T47D (cell line): ENCODE results near the gene ZNF860.
A peak's percentile ranks its signal among the peaks of the same experiment; 100 is the strongest.

Experiments
- DNase-seq, 2 experiments: peaks; one replicate each; pipeline versions ENCODE4 v3.0.0 to v3.0.0-alpha.2; 2011 to 2012; ENCODE audit warnings: low read depth in 1 of 2, low spot score in 1 of 2
- JUND ChIP-seq: IDR thresholded peaks from 2 replicates; pipeline ENCODE4 v1.6.1; 2012; ENCODE audit warnings: low read depth
- in situ Hi-C: cut with HindIII; loops from 2 replicates; pipeline ENCODE4 v1.10.0; 2016; ENCODE audit warnings: low sequenced_read_pairs, low pct_unique_long_range_greater_than_20kb

Gene ZNF860

DNA sequence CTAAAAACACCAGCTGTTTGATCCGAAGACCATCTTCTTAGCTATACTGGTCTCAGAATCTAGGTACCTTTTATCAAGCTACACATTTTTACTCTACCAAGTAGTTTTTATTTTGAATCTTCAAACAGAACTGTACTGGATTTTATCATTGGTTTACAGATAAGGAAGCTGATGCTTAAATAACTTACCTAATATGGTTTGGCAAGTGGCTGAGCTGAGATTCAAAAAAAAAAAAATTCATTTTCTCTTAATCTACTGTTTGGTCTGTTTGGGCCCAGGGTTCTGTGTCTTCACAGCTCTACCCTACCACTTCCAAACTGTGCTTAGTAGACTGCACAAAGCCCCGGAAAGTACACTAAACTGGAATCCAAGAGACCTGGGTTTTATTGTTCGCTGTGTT, 35.7 kb downstream of the ZNF860 start:
- no peak for DNase-seq
- in situ Hi-C loops = no loop called here
- no peak for TF ChIP-seq JUND

DNA sequence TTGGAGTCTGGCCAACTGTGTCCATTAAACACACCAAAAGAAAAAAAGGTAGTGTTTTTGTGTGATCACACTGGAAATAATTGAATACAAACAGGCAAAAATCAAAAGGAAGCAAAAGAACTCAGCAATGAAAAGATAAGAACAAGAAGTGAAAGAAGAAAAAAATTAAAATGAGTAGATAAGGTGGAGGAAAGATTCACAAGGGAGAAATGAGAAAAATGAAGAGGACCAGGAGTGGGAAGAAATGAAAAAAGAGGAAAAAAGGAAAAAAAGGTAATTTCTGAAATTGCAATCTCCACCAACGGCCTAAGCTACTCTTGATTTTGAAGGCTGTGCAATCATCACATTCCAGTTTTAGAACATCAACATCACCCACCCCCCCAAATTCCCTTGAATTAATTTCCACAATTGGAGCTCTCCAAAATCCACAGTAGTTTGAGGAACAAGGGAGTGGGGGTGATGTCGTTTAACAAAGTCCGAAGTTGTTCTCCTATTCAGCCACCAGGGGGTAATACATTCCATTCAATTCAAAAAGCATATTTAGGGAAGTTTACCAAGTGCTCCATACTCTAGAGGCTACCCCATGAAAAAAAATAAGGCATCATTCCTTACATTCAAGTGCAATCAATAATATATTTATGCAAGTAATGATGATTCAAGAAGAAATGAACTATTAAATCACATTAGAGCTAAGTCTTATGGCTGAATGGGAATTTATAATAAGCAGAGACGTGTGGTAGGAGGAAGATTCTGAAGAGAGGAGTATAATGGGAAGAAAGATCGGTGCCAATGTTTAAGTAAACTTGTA, 37.4 kb downstream of the ZNF860 start:
- in situ Hi-C loops = no loop called here
- DNase-seq = peak; percentile 33 to 79
- TF ChIP-seq JUND = no peak

DNA sequence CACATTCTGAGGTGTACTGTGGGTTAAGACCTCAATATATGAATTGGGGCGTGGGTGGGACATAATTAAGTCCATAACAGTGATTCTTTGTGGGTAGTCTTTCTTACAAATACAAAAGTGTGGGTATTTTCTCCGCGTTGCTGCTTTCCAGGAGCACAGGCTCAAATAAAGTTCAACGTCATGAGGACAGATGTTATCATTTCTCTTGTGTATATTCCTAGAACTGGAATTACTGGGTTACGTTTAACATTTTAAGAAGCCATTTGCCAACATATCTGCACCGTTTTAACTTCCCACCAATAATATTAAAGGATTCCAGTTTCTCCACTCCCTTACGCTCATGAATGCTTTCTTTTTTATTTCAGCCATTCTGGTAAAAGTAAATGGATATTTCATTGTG, 39.6 kb downstream of the ZNF860 start:
- 0 out of 2 replicates have a peak, but pooled peaks have one; percentile 29 for TF ChIP-seq JUND
- in situ Hi-C loops = no loop called here
- peak in 1 of 2 experiments; percentile 79 for DNase-seq

DNA sequence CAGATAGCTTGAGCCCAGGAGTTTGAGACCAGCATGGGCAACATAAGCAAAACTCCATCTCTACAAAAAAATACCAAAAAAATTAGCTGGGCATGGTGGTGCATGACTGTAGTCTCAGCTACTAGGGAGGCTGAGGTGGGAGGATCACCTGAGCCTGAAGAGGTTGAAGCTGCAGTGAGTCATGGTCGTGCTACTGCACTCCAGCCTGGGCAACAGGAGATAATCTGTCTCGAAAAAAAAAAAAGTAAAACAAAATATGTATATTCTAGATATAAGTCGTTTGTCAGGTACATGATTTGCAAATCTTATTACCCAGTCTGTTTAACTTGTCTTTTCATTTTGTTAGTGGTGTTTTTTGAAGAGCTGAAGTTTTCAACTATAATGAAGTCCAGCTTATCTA, 40.2 kb downstream of the ZNF860 start:
- no peak for DNase-seq
- in situ Hi-C loops = no loop called here
- no peak for TF ChIP-seq JUND

DNA sequence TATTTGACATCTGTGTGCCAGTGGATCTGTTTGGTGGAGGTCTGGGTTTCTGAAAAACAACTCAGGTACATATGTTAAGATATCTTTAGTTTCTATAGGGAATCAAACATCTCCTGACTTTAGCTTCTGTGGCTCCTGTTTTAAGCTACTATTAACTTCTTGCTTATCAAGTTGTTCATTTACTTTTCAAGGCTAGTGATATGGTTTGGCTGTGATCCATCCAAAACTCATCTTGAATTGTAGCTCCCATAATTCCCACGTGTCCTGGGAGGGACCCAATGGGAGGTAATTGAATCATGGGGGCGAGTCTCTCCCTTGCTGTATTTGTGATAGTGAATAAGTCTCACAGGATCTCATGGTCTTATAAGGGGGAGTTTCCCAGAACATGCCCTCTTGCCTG, 41.4 kb downstream of the ZNF860 start:
- in situ Hi-C loops = no loop called here
- TF ChIP-seq JUND = no peak
- DNase-seq = no peak

DNA sequence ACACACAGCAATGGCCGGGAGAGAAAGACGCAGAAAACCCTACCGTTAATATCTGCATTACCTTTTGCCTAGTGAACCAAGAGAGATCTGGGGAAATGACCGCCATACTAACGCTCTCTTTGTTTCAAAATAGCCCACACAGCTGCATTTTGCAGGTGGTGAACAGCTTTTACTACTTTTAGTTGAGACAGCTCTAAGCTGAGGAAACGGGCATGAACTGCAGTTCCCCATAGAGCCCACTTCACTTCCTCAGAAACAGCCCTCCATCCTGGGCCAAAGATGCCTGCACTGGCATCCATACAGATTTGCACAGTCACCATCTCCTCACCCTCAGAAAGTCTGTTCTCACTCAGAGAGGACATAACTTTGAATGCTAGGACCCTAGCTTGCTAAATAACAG, 45.0 kb downstream of the ZNF860 start:
- no peak for TF ChIP-seq JUND
- in situ Hi-C loops = no loop called here
- no peak for DNase-seq

DNA sequence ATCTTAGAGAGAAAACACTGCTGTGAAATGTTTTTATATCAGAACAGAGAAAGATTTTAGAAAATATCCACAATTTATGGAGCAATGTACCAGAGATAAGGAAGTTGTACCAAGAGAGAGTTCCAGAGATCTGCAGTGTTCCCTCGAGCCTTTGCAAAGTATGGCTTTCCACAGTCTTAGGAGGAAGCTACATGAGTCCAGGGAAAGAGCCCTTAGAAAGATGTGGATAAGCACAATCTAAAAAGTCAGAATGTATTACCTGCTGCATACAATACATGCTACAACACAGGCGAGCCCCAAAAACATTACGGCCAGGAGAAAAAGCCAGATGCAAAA, 56.4 kb downstream of the ZNF860 start:
- TF ChIP-seq JUND = no peak
- DNase-seq = no peak
- in situ Hi-C loops = no loop called here

DNA sequence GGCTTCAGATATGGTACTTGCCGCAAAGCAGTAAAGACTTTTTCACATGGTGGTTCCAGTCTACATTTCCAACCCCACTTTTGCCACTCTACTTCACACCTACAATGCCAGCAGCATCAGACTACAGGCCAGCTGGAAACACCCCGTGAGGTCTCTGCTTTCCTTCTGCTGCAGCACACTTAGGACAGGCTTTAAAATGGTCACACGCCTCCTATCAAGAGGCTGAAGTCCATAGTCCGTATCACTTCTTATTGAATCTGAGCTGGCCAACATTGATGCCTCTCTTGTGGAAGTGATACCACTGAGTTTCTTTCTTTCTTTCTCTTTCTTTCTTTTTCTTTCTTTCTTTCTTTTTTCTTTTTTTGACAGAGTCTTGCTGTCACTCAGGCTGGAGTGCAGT, 59.8 kb downstream of the ZNF860 start:
- TF ChIP-seq JUND = no peak
- in situ Hi-C loops = no loop called here
- DNase-seq = no peak
